Gastroesophageal sphincter (tissue), 3 donors: Measurements from ENCODE around the gene WASHC4.

Source experiments
- EP300 ChIP-seq: sonication (generic); formaldehyde crosslinking; IDR thresholded peaks from one replicate; pipeline ENCODE4 v1.6.1; 2017; ENCODE audit warnings: antibody characterized with exemption, mild to moderate bottlenecking
- POLR2A ChIP-seq, 2 donors: fragments of 450-650 bp; IDR thresholded peaks; one replicate each; pipeline ENCODE4 v1.6.1; 2017; ENCODE audit warnings: antibody characterized with exemption in 2 of 2, mild to moderate bottlenecking in 2 of 2, moderate library complexity in 1 of 2
- POLR2AphosphoS5 ChIP-seq: sonication (generic); formaldehyde crosslinking; IDR thresholded peaks from one replicate; pipeline ENCODE4 v1.6.1; 2017; ENCODE audit warnings: antibody characterized with exemption
- TF ChIP-seq, protein P1 (sequence below), 4 experiments: fragments of 200-600 bp in 2 of 4; fragments of 450-650 bp in 2 of 4; sonication (generic) in 1 of 4; IDR thresholded peaks; one replicate each; pipeline ENCODE4 v1.5.1; 2017 to 2019; ENCODE audit warnings: antibody characterized with exemption in 4 of 4, mild to moderate bottlenecking in 2 of 4, moderate library complexity in 2 of 4

GRCh38 chr12:105167346-105167745 lies 59.8 kb downstream of the WASHC4 start:
- TF ChIP-seq POLR2AphosphoS5 (no peak), POLR2A (IDR thresholded peaks at IDR 0.05) (no peak), EP300 (no peak)
- TF ChIP-seq, protein P1, sequence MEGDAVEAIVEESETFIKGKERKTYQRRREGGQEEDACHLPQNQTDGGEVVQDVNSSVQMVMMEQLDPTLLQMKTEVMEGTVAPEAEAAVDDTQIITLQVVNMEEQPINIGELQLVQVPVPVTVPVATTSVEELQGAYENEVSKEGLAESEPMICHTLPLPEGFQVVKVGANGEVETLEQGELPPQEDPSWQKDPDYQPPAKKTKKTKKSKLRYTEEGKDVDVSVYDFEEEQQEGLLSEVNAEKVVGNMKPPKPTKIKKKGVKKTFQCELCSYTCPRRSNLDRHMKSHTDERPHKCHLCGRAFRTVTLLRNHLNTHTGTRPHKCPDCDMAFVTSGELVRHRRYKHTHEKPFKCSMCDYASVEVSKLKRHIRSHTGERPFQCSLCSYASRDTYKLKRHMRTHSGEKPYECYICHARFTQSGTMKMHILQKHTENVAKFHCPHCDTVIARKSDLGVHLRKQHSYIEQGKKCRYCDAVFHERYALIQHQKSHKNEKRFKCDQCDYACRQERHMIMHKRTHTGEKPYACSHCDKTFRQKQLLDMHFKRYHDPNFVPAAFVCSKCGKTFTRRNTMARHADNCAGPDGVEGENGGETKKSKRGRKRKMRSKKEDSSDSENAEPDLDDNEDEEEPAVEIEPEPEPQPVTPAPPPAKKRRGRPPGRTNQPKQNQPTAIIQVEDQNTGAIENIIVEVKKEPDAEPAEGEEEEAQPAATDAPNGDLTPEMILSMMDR (IDR thresholded peaks at IDR 0.05): no peak
